LNCAP (cell line): ENCODE results near the gene ILF3.

Source experiments
- CTCF ChIP-seq: fragments of 450-650 bp; IDR thresholded peaks from 2 replicates; pipeline ENCODE4 v1.5.1; 2017; ENCODE audit warnings: mild to moderate bottlenecking

The ILF3 gene

GRCh38 chr19:10670876-10671804 is 17.0 kb downstream of the ILF3 start:
- TF ChIP-seq CTCF = no peak

GRCh38 chr19:10677751-10678150 is 23.6 kb downstream of the ILF3 start:
- no peak for TF ChIP-seq CTCF

GRCh38 chr19:10678813-10679212 is 24.7 kb downstream of the ILF3 start:
- no peak for TF ChIP-seq CTCF

- TF ChIP-seq CTCF = no peak
These were observed 25.6 kb downstream of the ILF3 start for GRCh38 chr19:10679743-10680142.

- no peak for TF ChIP-seq CTCF
These were observed 26.5 kb downstream of the ILF3 start for GRCh38 chr19:10680545-10681135.

GRCh38 chr19:10681658-10682057 is 27.5 kb downstream of the ILF3 start:
- TF ChIP-seq CTCF = no peak

GRCh38 chr19:10682397-10683063 is 28.4 kb downstream of the ILF3 start:
- TF ChIP-seq CTCF = no peak
